Measurements from ENCODE around the gene NT5M.
"Not testable (repeated sequence)": the region's sequence is repeated elsewhere in the genome, so short reads cannot be mapped to it uniquely, and the experiment has no call there.

The NT5M gene

DNA sequence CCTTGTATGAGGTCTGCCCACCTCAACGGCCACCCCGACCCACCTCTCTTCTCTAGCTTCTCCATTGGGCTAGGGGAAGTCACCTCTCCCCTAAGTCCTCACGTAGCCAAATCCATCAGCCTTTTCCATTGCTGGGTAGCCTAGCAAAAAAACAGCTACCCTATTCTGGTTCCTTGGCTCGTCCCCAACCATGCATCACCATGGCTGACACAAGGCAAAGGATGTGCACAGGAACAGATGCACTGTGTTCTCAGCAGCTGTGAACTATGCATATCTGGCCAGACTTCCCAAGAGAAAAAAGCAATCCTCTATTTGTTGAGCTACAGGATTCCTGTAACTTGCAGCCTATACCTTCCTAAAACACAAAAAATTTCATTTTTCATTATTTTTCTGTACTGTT, 44.2 kb upstream of the NT5M start:
- peaks cover 76 to 95% (median 91%) of the 10 kb centered on the region in 3 donors for H3K36me3 ChIP-seq
- no peak for DNase-seq
- H3K4me3 ChIP-seq = no peak overlapping the region
- intact Hi-C loops (cut with DNase I; ENCODE audit: low total_unique reads) = no loop called here
- no peaks in the 10 kb centered on the region for H3K27me3 ChIP-seq
- no peak overlapping the region for H3K27ac ChIP-seq
- H3K9me3 ChIP-seq = no peaks in the 10 kb centered on the region
- no peaks in the 10 kb centered on the region for H3K4me1 ChIP-seq
- TF ChIP-seq, protein P1, sequence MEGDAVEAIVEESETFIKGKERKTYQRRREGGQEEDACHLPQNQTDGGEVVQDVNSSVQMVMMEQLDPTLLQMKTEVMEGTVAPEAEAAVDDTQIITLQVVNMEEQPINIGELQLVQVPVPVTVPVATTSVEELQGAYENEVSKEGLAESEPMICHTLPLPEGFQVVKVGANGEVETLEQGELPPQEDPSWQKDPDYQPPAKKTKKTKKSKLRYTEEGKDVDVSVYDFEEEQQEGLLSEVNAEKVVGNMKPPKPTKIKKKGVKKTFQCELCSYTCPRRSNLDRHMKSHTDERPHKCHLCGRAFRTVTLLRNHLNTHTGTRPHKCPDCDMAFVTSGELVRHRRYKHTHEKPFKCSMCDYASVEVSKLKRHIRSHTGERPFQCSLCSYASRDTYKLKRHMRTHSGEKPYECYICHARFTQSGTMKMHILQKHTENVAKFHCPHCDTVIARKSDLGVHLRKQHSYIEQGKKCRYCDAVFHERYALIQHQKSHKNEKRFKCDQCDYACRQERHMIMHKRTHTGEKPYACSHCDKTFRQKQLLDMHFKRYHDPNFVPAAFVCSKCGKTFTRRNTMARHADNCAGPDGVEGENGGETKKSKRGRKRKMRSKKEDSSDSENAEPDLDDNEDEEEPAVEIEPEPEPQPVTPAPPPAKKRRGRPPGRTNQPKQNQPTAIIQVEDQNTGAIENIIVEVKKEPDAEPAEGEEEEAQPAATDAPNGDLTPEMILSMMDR (IDR thresholded peaks at IDR 0.05) = no peak

DNA sequence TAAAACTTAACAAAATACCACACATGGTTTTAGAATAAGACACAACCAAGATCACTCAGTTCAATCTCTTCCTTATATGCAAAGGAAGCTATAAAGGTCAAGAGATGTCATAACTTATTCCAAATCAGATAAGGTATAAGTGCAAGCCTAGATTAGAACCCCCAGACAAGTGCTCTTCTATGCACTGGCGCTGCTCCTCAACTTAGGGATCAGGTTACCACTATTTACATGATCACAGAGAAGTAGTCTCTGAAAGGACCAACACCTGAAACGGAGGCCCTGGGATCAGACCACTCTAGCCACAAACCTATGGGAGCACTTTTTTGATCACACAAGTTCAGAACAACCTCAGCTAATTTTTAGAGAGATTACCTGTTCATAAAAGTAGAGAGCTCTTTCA, 38.7 kb upstream of the NT5M start:
- no peak for DNase-seq
- TF ChIP-seq, protein P1 (IDR thresholded peaks at IDR 0.05) = no peak

DNA sequence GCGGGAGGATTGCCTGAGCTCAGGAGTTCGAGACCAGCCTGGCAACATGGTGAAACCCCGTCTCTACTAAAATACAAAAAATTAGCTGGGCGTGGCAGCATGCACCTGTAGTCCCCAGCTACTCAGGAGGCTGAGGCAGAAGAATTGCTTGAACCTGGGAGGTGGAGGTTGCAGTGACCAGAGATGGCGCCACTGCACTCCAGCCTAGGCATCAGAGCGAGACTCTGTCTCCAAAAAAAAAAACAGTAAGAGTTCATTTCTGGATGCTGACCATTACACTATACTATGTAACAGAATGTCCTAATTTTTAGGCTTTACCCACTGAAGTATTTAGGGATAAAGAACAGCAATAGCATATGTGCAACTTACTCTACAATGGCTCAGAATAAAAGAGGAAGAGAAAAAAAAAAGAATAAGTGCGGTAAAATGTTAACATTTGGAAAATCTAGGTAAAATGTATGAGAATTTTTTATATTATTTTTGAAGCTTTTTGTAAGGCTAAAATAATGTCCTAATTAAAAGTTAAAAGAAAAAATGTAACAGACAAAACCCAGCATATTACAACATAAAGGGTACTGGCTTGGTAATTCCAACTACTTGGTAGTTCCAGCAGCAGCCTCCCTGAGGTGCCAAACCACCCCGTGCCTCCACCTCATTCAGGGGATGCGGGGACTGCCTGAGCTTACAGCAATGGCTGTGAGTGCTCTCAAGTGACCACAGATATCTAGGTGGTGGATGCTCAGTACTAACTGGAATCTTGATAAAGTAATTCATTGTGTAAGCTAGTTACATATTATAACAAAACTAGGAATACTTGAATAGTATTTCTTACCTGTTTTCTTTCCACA, 33.0 kb upstream of the NT5M start:
- no peak for DNase-seq
- no peaks in the 10 kb centered on the region for H3K27me3 ChIP-seq
- intact Hi-C loops (cut with DNase I; ENCODE audit: low total_unique reads) = no loop called here
- peaks cover 71 to 86% (median 85%) of the 10 kb centered on the region in 3 donors for H3K36me3 ChIP-seq
- TF ChIP-seq, protein P1 (IDR thresholded peaks at IDR 0.05) = no peak
- no peak overlapping the region for H3K27ac ChIP-seq
- no peak overlapping the region for H3K4me3 ChIP-seq
- H3K9me3 ChIP-seq = no peaks in the 10 kb centered on the region
- no peaks in the 10 kb centered on the region for H3K4me1 ChIP-seq

More for the DNA sequence above, 38.7 kb upstream of the NT5M start:
- peaks cover 85 to 96% (median 89%) of the 10 kb centered on the region in 3 donors for H3K36me3 ChIP-seq
- intact Hi-C loops (cut with DNase I; ENCODE audit: low total_unique reads) = no loop called here
- H3K4me1 ChIP-seq = no peaks in the 10 kb centered on the region
- no peaks in the 10 kb centered on the region for H3K9me3 ChIP-seq
- no peaks in the 10 kb centered on the region for H3K27me3 ChIP-seq
- no peak overlapping the region for H3K27ac ChIP-seq
- H3K4me3 ChIP-seq = no peak overlapping the region

DNA sequence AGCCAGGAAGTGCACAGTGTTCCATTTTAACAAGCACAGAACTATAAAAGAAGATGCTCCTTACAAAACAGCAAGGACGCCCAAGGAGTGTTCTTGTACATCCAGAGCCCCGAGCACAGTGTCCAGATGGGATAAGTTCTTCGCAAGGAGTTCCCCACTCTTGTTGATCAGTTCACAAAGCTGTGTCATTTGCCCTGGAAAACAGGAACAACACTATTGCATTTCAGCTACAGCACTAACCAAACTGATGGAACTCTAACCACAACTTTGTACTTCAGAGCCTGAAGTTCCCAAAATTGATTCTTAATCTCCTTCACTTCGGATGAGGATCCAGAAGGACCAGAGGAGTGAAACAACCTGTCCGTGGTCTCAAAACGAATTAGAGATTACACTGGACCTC, 27.2 kb upstream of the NT5M start:
- H3K4me3 ChIP-seq = no peak overlapping the region
- H3K9me3 ChIP-seq = no peaks in the 10 kb centered on the region
- peaks cover 16 to 37% (median 34%) of the 10 kb centered on the region in 3 donors for H3K36me3 ChIP-seq
- H3K27me3 ChIP-seq = no peaks in the 10 kb centered on the region
- H3K4me1 ChIP-seq = peaks cover 0 to 34% (median 19%) of the 10 kb centered on the region in 4 donors
- no peak for DNase-seq
- TF ChIP-seq, protein P1 (IDR thresholded peaks at IDR 0.05) = no peak
- no peak overlapping the region for H3K27ac ChIP-seq
- intact Hi-C loops (cut with DNase I; ENCODE audit: low total_unique reads) = no loop called here

DNA sequence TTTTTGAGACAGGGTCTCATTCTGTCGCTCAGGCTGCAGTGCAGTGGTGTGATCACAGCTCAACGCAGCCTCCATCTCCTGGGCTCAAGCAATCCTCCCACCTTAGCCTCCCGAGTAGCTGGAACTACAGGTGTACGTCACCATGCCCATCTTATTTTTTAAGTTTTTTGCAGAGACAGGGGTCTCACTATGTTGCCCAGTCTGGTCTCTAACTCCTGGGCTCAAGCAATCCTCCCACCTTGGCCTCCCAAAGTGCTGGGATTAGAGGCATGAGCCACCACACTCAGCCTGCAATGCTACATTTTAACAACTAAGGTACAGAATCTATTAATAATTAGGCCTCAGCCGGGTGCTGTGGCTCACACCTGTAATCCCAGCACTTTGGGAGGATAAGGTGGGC, 25.7 kb upstream of the NT5M start:
- H3K27me3 ChIP-seq; intact Hi-C loops (cut with DNase I; ENCODE audit: low total_unique reads); H3K27ac ChIP-seq; DNase-seq; H3K9me3 ChIP-seq; H3K4me3 ChIP-seq: not testable (repeated sequence)
- H3K4me1 ChIP-seq = peaks cover 0 to 38% (median 21%) of the 10 kb centered on the region in 4 donors
- H3K36me3 ChIP-seq = peaks cover 8 to 31% (median 29%) of the 10 kb centered on the region in 3 donors

DNA sequence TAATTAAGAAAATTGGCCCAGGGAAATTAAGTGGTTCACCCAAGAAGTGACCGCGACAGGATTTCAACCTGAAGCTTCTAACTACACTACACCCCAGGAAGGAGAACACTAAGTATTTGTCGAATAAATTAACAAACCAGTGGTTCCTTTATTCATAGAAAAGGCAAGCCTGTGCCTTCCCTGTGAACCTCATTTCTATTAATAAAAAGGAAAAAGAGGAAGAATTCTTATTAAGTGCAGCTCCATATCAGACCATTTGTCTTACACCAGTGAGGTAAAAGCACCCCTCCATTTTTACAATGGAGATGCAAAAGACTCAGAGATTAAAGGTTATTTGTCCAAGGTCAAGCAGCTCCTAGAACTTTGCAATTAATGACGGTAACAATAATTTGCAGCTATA, 23.9 kb upstream of the NT5M start:
- Histone ChIP-seq H3K9me3 (no peaks in the 10 kb centered on the region), H3K27ac (no peak overlapping the region), H3K36me3 (peaks cover 0 to 18% (median 14%) of the 10 kb centered on the region in 3 donors), H3K27me3 (no peaks in the 10 kb centered on the region), H3K4me3 (no peak overlapping the region), H3K4me1 (peaks cover 0 to 38% (median 21%) of the 10 kb centered on the region in 4 donors)
- TF ChIP-seq, protein P1 (IDR thresholded peaks at IDR 0.05) = no peak
- no peak for DNase-seq
- intact Hi-C loops (cut with DNase I; ENCODE audit: low total_unique reads) = no loop called here
